Germinal center (tissue), 1 donor: ENCODE data around the gene NOXO1.
"Not testable (repeated sequence)": the region's sequence is repeated elsewhere in the genome, so short reads cannot be mapped to it uniquely, and the experiment has no call there.

Source experiments
- DNase-seq: peaks from one replicate; pipeline ENCODE4 v3.0.0; 2012; ENCODE audit warnings: mixed read lengths, low spot score

The NOXO1 gene

DNA sequence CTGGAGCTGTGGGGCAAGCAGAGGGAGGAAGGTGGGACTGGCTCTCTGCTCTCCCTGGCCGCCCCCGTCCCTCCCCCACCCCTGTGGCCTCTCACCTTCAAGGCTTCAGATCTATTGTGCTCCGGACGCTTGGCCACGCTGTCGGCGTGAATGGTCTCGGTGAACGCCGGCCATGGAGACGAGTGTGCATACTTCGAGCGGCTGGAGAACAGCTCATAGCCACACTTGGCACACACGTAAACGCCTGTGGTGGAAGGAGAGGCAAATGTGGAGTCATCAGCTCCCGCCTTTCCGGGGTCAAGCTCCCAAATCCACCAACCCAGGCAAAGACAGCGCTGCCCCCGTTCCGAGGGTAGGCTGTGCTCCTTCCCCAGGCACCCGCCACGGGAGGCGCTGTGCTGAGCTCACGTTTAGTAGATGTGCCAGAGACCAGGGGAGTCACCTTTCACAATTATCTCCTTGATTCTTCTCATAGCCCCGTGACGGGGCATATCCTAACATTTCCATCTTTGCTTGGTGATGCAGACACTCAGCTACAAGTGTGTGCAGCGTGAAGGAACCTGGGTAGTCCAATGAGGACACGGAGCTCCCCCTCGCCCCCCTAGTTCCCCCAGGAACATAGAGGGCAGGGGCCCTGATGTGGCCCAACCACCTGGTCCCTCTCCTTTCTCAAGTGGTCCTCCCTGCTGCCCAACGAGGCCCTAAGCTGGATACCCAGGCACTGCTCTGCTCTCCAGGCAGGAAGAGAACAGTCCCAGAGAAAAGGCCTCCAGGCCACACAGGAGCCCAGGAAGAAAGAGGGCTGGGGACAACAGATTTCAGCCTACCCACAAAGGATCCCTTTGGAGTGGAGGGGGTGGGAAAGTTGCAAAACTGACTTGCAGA lies 39.9 kb downstream of the NOXO1 start:
- no peak for DNase-seq

DNA sequence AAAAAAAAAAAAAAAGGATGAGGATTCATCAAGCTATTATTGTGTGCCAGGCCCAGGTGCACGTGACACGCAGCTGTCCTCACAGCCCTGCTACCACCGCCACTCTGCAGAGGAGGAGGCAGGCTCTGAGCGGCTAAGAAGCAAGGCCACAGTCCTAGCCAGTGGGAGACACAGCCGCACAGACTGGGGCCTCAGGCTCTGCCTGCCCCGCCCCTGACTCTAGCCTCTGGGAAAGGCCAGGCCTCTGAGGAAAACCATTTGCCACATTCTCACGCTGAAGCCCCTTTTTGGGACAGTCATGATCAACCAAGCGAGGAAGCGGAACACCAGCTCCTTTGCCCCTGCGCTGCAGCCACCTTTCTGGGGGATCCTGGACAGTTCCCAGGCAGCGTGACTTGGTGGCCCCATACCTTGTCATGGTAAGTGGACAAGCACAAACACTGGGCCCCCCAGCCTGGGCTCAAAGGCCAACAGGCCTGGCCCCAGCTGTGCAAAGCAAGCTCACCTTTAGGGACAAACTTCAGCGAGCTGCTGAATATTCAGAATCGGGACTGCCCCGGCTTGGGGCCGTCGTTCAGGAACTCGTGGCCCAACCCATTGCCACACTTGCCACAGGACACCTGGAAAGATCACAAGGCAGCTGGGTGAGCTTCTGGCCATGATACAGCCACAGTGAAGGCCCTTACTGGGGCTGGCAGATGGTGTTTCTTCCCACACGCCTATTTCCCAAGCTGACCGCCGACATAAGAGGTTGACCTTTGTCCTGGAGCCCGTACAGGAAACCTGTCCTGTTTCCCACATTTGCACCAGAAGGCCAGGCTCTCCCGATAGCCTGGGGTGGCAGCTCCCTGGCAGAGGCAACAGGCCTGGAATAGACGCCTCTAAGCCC lies 40.8 kb downstream of the NOXO1 start:
- no peak for DNase-seq

DNA sequence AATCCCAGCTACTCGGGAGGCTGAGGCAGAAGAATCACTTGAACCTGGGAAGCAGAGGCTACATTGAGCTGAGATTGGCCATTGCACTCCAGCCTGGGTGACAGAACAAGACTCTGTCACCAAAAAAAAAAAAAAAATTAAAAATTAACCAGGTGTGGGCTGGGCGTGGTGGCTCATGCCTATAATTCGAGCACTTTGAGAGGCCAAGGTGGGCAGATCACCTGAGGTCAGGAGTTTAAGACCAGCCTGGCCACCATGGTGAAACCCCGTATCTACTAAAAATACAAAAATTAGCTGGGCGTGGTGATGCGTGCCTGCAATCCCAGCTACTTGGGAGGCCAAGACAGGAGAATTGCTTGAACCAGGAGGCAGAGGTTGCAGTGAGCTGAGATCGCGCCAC lies 41.4 kb downstream of the NOXO1 start:
- not testable (repeated sequence) for DNase-seq

DNA sequence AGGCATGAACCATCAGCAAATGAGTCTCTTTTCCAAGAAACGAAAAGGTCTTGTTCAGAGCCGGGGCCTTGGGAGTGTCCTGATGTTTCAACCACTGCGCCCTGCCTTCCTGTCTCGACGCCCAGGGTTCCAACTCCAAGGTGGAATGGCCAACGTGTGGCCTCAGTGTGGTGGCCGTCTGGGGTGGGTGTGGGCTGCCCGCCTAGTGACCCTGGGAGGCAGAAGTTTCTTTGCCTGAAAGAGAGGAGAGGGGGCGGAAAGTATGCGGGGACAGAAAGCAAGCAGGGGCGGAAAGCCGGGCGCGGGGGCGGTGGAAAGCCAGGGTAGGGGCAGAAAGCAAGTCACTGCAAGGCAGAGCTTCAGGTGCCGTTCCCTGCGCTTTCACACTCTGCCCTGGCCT lies 42.4 kb downstream of the NOXO1 start:
- DNase-seq, result no peak

DNA sequence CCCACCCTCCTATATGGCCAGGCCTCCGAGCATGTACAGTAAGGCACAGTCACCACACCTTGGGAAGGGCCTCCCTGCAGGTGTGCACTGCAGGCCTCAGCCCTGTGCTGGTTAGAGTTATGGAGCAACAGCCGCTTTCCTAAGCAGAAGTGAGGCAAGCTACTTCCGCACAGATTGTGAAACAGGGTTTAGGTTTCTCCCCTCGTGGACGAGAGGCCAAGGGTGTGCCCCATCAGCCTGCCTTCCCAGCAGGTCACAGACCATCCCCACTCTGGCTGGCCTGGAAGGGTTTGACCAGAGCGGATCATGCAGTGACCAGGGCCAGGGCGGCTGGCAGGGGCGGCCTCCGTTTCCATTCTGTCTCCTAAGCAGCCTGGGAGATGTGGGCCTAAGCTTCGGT lies 43.0 kb downstream of the NOXO1 start:
- DNase-seq, result no peak

DNA sequence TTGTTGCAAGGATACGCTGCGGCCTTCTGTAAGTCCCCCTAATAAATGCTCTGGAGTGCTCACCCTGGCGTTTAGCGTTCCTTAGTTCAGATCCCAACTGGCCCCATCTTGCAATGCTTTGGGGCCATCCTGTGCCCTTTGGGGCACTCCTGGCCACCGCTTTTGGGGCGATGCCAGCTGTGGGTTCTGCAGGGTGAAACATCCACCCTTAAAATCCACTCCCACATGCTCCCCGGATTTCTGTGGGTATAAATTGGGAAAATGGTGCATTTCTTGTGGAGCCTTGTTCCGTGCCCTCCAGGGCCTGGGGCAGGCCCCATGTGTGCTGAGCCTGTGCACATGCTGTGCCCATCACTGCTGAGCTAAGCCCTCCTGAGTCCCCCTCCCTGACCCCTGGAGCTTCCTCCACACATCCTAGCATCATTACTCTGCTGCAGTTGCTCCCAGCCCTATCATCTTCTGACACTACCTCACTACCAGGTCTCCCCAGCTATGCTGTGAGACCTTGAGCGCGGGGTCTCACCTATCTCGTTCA lies 44.3 kb downstream of the NOXO1 start:
- no peak for DNase-seq

DNA sequence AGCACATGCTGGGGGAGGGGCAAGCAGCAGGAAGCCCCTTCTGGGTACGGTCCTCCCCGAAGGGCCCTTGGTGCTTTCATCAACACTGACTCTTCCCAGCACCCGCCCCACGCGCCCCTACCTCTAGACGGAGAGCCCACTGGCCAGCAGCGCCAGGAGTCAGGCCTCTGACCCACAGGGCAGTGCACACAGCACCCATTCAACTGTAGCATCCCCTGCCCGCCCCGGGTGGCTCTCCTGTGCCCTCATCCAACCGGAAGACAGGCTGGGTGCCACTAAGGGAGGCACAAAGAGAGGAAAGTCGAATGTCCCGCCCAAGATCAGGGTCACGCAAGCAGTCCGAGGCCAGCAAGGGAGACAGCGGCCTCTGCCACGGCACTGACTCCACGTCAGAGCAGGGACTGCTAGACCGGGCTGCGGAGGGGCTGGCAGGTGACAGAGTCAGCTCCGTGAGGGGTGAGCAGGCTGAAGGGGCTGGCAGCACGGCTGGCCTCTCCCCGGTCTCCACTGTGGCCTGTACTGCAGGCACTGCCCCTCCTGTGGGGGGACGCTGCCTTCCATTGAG lies 48.1 kb downstream of the NOXO1 start:
- no peak for DNase-seq

DNA sequence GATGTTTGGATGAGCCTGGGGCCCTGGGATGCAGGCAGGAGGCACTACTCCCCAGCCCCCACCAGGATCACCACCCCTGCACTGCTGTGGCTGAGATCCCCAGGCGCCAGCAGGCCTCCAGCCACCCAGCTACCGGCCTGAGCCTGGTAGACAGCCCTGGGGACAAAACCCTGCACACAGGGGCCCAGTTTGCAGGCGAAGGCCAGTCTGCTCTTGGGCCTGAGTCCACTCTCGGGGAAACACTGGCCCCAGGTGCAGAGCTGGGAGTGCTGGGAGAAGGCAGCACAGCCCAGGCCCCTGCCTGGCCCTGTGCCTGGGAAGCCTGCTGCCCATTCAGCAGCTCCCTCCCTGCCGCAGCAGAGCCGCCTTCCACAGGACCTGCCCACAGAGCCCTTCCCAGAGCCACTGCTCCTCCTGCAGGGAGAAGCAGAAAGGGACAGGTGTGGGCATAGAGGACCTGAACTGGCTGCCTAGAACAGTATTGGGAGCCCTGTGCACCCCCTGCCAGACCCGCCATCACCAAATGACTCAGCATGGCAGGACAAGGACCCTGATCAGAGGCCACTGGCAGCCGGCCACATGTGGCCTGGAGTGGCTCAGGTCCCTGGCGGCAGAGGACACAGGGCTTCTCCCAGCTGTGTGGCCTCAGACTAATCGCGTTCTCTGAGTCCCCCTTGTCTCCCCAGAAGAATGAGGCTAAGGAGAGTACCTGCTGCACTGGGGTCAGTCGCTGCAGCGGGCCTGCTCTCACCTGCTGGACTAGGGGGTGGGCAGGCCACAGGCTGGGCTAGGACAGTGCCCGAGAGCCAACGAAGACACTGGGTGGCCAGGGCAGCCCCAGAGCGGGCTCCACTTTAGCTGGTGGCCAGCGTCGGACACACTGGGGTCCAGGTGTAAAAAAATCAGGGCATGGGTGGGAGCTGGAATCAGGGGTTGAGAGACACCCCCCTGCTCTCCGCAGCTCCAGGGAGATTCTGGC lies 48.9 kb downstream of the NOXO1 start:
- no peak for DNase-seq

DNA sequence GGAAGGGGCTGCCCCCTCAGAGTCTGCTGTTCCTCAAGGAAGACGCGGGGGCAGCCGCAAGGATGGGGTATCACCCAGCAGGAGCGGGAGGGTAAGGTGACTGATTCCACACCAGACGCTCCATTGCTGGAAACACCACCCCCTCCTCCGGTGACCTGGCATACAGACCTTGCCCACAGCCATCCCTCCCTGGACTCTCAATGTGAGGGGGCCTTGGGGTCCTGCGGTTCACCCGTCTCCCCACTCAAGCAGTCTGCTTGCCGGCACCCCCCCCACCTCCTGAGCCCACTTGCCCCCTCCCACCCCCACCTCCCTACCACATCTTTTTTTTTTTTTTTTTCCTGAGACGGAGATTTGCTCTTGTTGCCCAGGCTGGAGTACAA lies 50.9 kb downstream of the NOXO1 start:
- no peak for DNase-seq

DNA sequence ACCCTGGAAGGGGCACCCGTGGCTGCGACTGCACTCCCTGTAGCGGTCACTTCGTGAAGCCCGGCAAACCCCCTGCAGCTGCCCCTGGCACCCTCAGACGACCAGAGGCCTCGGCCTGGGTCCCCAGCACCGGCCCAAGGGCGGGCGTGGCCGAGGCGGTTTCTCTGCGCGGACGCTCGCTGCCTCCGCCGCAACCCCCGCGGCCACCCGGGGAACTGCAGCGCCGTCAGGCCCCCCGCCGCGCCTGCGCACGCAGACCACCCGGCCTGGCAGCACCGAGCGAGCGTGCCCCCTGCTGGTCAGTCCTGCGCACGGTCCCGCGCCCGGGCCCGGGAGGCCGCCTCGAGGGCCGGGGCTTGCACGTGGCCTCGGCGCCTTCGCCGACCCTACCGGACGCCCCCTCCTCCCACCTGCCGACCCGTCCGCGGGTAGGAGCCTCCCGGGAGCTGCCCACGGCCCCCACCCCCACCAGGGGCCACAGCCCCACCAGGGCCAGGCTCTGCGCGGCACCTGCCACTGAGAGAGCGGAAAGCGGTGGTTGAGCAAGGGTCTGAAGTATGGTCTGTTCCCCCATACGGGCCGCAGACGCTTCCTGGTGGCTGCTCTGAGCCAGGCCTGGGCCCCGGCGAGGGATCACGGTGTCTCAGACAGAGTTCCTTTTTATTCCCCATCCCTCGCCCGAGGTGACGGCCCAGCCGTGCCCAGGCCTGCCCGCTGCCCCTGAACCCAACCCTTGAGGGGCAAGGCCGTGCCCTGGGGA lies 51.5 kb downstream of the NOXO1 start:
- peak; percentile 96 for DNase-seq

DNA sequence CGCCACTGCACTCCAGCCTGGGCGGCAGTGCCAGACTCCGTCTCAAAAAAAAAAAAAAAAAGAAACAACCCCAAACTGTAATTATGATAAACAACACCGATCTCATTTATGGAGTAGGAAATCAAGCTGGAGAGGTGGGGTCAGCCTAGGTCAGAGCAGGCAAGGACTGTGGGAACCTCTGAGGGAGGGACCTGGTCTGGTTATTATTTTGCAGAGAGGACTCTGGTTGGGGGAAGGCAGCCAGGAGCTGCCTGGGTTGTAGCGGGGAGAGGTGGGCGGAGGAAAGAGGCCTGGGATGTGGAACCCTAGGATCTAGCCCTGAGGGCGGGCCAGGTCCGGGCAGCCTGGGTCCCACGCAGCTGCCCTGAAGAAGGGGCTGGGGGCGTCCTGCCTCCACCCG lies 52.2 kb downstream of the NOXO1 start:
- peak; percentile 28 for DNase-seq
